Testis (tissue), 3 donors: ENCODE results near the gene SDR39U1. TPM values are rescaled to one million over a fixed set of nuclear protein-coding genes. Genes with fewer than 3 reads are reported as not detected.

Experiments used
- DNase-seq: peaks from one replicate; pipeline ENCODE4 v3.0.0-alpha.2; 2019
- H3K27ac ChIP-seq, 2 donors: fragments of 200-600 bp; sonication (generic); one replicate each; pipeline ENCODE4 v1.5.1; 2019
- H3K27me3 ChIP-seq: fragments of 200-600 bp; sonication (generic); one replicate; pipeline ENCODE4 v1.5.1; 2019
- H3K36me3 ChIP-seq: fragments of 200-600 bp; sonication (generic); one replicate; pipeline ENCODE4 v1.5.1; 2017; ENCODE audit warnings: low read depth; ENCODE audit errors: missing control alignments
- H3K4me1 ChIP-seq: fragments of 200-600 bp; sonication (generic); one replicate; pipeline ENCODE4 v1.5.1; 2019
- H3K4me3 ChIP-seq, 2 donors: fragments of 200-600 bp; sonication (generic); one replicate each; pipeline ENCODE4 v1.5.1; 2017 to 2019
- H3K9me3 ChIP-seq: fragments of 200-600 bp; sonication (generic); one replicate; pipeline ENCODE4 v1.5.1; 2017
- CTCF ChIP-seq, 3 experiments: fragments of 450-650 bp in 2 of 3; fragments of 200-600 bp in 1 of 3; sonication (generic) in 1 of 3; IDR thresholded peaks; one replicate each; pipeline ENCODE4 v1.5.1; 2016 to 2019; ENCODE audit warnings: antibody characterized with exemption in 3 of 3, mild to moderate bottlenecking in 2 of 3, moderate library complexity in 1 of 3
- POLR2A ChIP-seq: fragments of 450-650 bp; IDR thresholded peaks from one replicate; pipeline ENCODE4 v1.6.1; 2017; ENCODE audit warnings: antibody characterized with exemption, mild to moderate bottlenecking, moderate library complexity
- WGBS, 2 donors: methylation state at CpG; one replicate each; pipeline ENCODE4 v1.1.5; 2018; 5-methylcytosine and 5-hydroxymethylcytosine counted together
- intact Hi-C: fragments of 100-400 bp; cut with DNase I; formaldehyde crosslinking; loops from one replicate; pipeline ENCODE4 v1.15.1; 2023; ENCODE audit warnings: low total_unique reads
- polyA plus RNA-seq: library from polyadenylated mRNA; stranded (reverse); fragments of 350-450 nt; fragmentation: Illumina TruSeq; extraction: RNeasy Lipid Tissue Mini Kit (QIAGEN cat#74804); gene quantifications from one replicate; pipeline ENCODE4 v1.2.3, GENCODE V29; 2014; ENCODE audit warnings: low read depth, low replicate concordance; ENCODE audit not compliant: insufficient read depth
- total RNA-seq, 2 donors: library from RNA; depleted of rRNA; stranded (reverse); fragments of >200 nt; gene quantifications; one replicate each; pipeline ENCODE4 v1.2.3, GENCODE V29; 2016

The SDR39U1 gene
- total and polyA plus RNA-seq, 3 donors from 2014 or later, result 76.6 to 86.1 (median 76.7) TPM

DNA sequence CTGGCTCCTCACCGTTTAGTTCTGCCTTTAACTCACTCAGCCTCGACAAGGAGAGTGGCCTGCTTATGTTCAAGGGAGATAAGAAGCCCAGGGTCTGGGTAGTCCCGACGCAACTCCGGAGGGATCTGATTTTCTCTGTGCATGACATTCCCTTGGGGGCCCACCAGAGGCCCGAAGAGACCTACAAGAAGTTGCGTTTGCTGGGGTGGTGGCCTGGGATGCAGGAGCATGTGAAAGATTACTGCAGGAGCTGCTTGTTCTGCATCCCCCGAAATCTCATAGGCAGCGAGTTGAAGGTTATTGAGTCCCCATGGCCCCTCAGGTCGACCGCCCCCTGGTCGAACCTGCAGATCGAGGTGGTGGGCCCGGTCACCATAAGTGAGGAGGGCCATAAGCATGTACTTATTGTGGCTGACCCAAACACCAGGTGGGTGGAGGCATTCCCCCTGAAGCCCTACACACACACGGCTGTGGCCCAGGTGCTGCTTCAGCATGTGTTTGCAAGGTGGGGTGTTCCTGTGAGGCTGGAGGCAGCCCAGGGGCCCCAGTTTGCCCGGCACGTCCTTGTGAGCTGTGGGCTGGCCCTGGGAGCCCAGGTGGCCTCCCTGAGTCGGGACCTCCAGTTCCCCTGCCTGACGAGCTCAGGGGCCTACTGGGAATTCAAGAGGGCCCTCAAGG is 26.2 kb downstream of the SDR39U1 start:
- H3K9me3 ChIP-seq, result no peaks in the 10 kb centered on the region
- peaks cover 3% of the 10 kb centered on the region for H3K4me1 ChIP-seq
- no peaks in the 10 kb centered on the region for H3K36me3 ChIP-seq
- H3K4me3 ChIP-seq, result no peak overlapping the region
- WGBS, 2 donors, result 78 to 82% methylated on average over 8 to 19 of the region's 19 CpGs
- DNase-seq, result no peak
- TF ChIP-seq POLR2A (no peak), CTCF (IDR thresholded peaks at IDR 0.05) (no peak)
- H3K27ac ChIP-seq, result no peak overlapping the region
- H3K27me3 ChIP-seq, result no peaks in the 10 kb centered on the region
- intact Hi-C loops, result no loop called here

DNA sequence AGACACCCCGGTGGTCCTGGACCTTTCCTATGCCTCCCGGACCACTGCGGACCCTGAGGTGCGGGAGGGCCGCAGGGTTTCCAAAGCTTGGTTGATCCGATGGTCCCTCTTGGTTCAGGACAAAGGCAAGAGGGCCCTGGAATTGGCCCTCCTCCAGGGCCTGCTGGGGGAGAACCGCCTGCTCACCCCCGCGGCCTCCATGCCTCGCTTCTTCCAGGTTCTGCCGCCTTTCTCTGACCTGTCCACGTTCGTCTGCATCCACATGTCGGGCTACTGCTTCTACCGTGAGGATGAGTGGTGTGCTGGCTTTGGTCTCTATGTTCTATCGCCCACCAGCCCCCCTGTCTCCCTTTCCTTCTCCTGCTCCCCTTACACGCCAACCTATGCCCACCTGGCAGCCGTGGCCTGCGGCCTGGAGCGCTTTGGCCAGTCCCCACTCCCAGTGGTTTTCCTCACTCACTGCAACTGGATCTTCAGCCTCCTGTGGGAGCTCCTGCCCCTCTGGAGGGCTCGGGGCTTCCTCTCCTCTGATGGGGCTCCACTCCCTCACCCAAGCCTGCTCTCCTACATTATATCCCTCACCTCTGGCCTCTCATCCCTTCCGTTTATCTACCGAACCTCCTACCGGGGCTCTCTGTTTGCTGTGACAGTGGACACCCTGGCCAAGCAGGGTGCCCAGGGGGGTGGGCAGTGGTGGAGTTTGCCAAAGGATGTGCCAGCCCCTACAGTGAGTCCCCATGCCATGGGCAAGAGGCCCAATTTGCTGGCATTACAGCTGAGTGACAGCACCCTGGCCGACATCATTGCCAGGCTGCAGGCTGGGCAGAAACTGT is 26.9 kb downstream of the SDR39U1 start:
- intact Hi-C loops, result no loop called here

GRCh38 chr14:24414732-24415420 is 27.7 kb downstream of the SDR39U1 start:
- Histone ChIP-seq H3K4me3 (no peak overlapping the region), H3K4me1 (peaks cover 3% of the 10 kb centered on the region), H3K36me3 (no peaks in the 10 kb centered on the region), H3K27ac (no peak overlapping the region), H3K27me3 (no peaks in the 10 kb centered on the region), H3K9me3 (no peaks in the 10 kb centered on the region)
- intact Hi-C loops, result no loop called here
- TF ChIP-seq POLR2A, result no peak
- TF ChIP-seq CTCF (IDR thresholded peaks at IDR 0.05), result no peak
- no peak for DNase-seq
- WGBS, 2 donors, result 81 to 88% methylated on average over 10 to 15 of the region's 15 CpGs

More for the DNA sequence above, 26.9 kb downstream of the SDR39U1 start:
- Histone ChIP-seq H3K36me3 (no peaks in the 10 kb centered on the region), H3K4me1 (peaks cover 3% of the 10 kb centered on the region), H3K9me3 (no peaks in the 10 kb centered on the region), H3K27ac (no peak overlapping the region), H3K27me3 (no peaks in the 10 kb centered on the region), H3K4me3 (no peak overlapping the region)
- WGBS, 2 donors, result 84 to 92% methylated on average over 24 to 25 of the region's 25 CpGs
- DNase-seq, result no peak
- TF ChIP-seq POLR2A, result no peak
- no peak for TF ChIP-seq CTCF (IDR thresholded peaks at IDR 0.05)

- Histone ChIP-seq H3K27me3 (no peaks in the 10 kb centered on the region), H3K36me3 (no peaks in the 10 kb centered on the region), H3K27ac (no peak overlapping the region), H3K9me3 (no peaks in the 10 kb centered on the region), H3K4me3 (no peak overlapping the region), H3K4me1 (peaks cover 3% of the 10 kb centered on the region)
- WGBS, 2 donors, result 88 to 100% methylated on average over 1 of the region's 1 CpG
- no peak for DNase-seq
- intact Hi-C loops, result no loop called here
- TF ChIP-seq POLR2A (no peak), CTCF (IDR thresholded peaks at IDR 0.05) (no peak)
Observed at GRCh38 chr14:24414077-24414476, 28.5 kb downstream of the SDR39U1 start.
